ENCODE data around the gene ZNF518A. TPM values are rescaled to one million over a fixed set of nuclear protein-coding genes. Genes with fewer than 3 reads are reported as not detected.

The ZNF518A gene
- total and polyA plus RNA-seq, 2 donors (not counting 1 experiment from before 2014, with no cell fraction given) = 5.2 to 19.0 TPM

GRCh38 chr10:96118604-96119450, 11.3 kb upstream of the ZNF518A start:
- Histone ChIP-seq H3K27me3 (ENCODE audit: control insufficient read depth, insufficient read depth, low read length) (no peaks in the 10 kb centered on the region), H3K27ac (ENCODE audit: insufficient read depth, low read length) (no peak overlapping the region), H3K4me2 (ENCODE audit: extremely low read depth, insufficient read depth, low read length) (no peak overlapping the region), H2AFZ (ENCODE audit: low read length) (no peak overlapping the region), H3K4me1 (ENCODE audit: control insufficient read depth, extremely low read depth, insufficient read depth, low read length) (no peaks in the 10 kb centered on the region), H3K9me3 (ENCODE audit: control insufficient read depth, insufficient read depth, low read depth, low read length) (no peaks in the 10 kb centered on the region), H3K4me3 (replicated peaks in 1 of 4; ENCODE audit: control extremely low read depth in 1 of 4, insufficient read depth in 1 of 4, low read depth in 3 of 4, low read length in 4 of 4) (no peak overlapping the region), H3K79me2 (ENCODE audit: control insufficient read depth, insufficient read depth, low read length) (no peaks in the 10 kb centered on the region), H4K20me1 (ENCODE audit: control insufficient read depth, extremely low read depth, insufficient read depth, low read length) (no peaks in the 10 kb centered on the region), H3K9ac (ENCODE audit: insufficient read depth, low read length) (no peak overlapping the region), H3K36me3 (ENCODE audit: control insufficient read depth, insufficient read depth, low read length) (no peaks in the 10 kb centered on the region)
- no peak for TF ChIP-seq CTCF (conservative IDR thresholded peaks at IDR 0.05 in 1 of 2, IDR thresholded peaks at IDR 0.05 in 1 of 2; ENCODE audit: low read depth in 1 of 2, low read length in 2 of 2)
- no peak for DNase-seq (ENCODE audit: low read depth in 2 of 2)

GRCh38 chr10:96122824-96123223, 7.3 kb upstream of the ZNF518A start:
- Histone ChIP-seq H3K4me2 (ENCODE audit: extremely low read depth, insufficient read depth, low read length) (no peak overlapping the region), H3K27ac (ENCODE audit: insufficient read depth, low read length) (no peak overlapping the region), H3K79me2 (ENCODE audit: control insufficient read depth, insufficient read depth, low read length) (no peaks in the 10 kb centered on the region), H2AFZ (ENCODE audit: low read length) (no peak overlapping the region), H4K20me1 (ENCODE audit: control insufficient read depth, extremely low read depth, insufficient read depth, low read length) (no peaks in the 10 kb centered on the region), H3K27me3 (ENCODE audit: control insufficient read depth, insufficient read depth, low read length) (no peaks in the 10 kb centered on the region), H3K4me1 (ENCODE audit: control insufficient read depth, extremely low read depth, insufficient read depth, low read length) (peaks cover 2% of the 10 kb centered on the region), H3K9ac (ENCODE audit: insufficient read depth, low read length) (no peak overlapping the region), H3K9me3 (ENCODE audit: control insufficient read depth, insufficient read depth, low read depth, low read length) (no peaks in the 10 kb centered on the region), H3K4me3 (replicated peaks in 1 of 4; ENCODE audit: control extremely low read depth in 1 of 4, insufficient read depth in 1 of 4, low read depth in 3 of 4, low read length in 4 of 4) (no peak overlapping the region), H3K36me3 (ENCODE audit: control insufficient read depth, insufficient read depth, low read length) (no peaks in the 10 kb centered on the region)
- TF ChIP-seq CTCF (conservative IDR thresholded peaks at IDR 0.05 in 1 of 2, IDR thresholded peaks at IDR 0.05 in 1 of 2; ENCODE audit: low read depth in 1 of 2, low read length in 2 of 2) = no peak
- TF ChIP-seq EZH2 (IDR thresholded peaks at IDR 0.05; ENCODE audit: low read length, missing control alignments) = no peak
- no peak for DNase-seq (ENCODE audit: low read depth in 2 of 2)

GRCh38 chr10:96124230-96125141, 5.6 kb upstream of the ZNF518A start:
- H3K79me2 ChIP-seq (ENCODE audit: control insufficient read depth, insufficient read depth, low read length) = no peaks in the 10 kb centered on the region
- peak; percentile 23 to 59 for DNase-seq (ENCODE audit: low read depth in 2 of 2)

More at GRCh38 chr10:96124230-96125141, 5.6 kb upstream of the ZNF518A start:
- H3K27me3 ChIP-seq (ENCODE audit: control insufficient read depth, insufficient read depth, low read length) = no peaks in the 10 kb centered on the region
- TF ChIP-seq CTCF (conservative IDR thresholded peaks at IDR 0.05 in 1 of 2, IDR thresholded peaks at IDR 0.05 in 1 of 2; ENCODE audit: low read depth in 1 of 2, low read length in 2 of 2) (no peak), EZH2 (IDR thresholded peaks at IDR 0.05; ENCODE audit: low read length, missing control alignments) (no peak)
- H2AFZ ChIP-seq (ENCODE audit: low read length) = peak overlapping the region; percentile 87
- no peaks in the 10 kb centered on the region for H4K20me1 ChIP-seq (ENCODE audit: control insufficient read depth, extremely low read depth, insufficient read depth, low read length)
- H3K36me3 ChIP-seq (ENCODE audit: control insufficient read depth, insufficient read depth, low read length) = no peaks in the 10 kb centered on the region
- H3K9ac ChIP-seq (ENCODE audit: insufficient read depth, low read length) = no peak overlapping the region
- H3K9me3 ChIP-seq (ENCODE audit: control insufficient read depth, insufficient read depth, low read depth, low read length) = no peaks in the 10 kb centered on the region
- peak overlapping the region in 2 of 4 experiments; percentile 41 to 57 for H3K4me3 ChIP-seq (replicated peaks in 1 of 4; ENCODE audit: control extremely low read depth in 1 of 4, insufficient read depth in 1 of 4, low read depth in 3 of 4, low read length in 4 of 4)
- H3K4me2 ChIP-seq (ENCODE audit: extremely low read depth, insufficient read depth, low read length) = no peak overlapping the region
- peaks cover 2% of the 10 kb centered on the region for H3K4me1 ChIP-seq (ENCODE audit: control insufficient read depth, extremely low read depth, insufficient read depth, low read length)
- H3K27ac ChIP-seq (ENCODE audit: insufficient read depth, low read length) = no peak overlapping the region

All from fibroblast of lung (primary cell).